Fibroblast of villous mesenchyme (primary cell): ENCODE measurements around the gene COTL1. TPM values are rescaled to one million over a fixed set of nuclear protein-coding genes. Genes with fewer than 3 reads are reported as not detected.
A peak's percentile ranks its signal among the peaks of the same experiment; 100 is the strongest.

Source experiments
- DNase-seq: peaks from one replicate; pipeline ENCODE4 v3.0.0-alpha.2; 2010; ENCODE audit warnings: low read depth
- H3K4me3 ChIP-seq: 2 replicates; pipeline ENCODE4 v1.5.1; 2011; ENCODE audit warnings: low read depth, mild to moderate bottlenecking, low read length
- CTCF ChIP-seq: IDR thresholded peaks from 2 replicates; pipeline ENCODE4 v1.5.1; 2012; ENCODE audit warnings: low read depth, mild to moderate bottlenecking, low read length; ENCODE audit not compliant: insufficient read depth
- total RNA-seq: library from RNA; depleted of rRNA; stranded (reverse); fragments of >200 nt; gene quantifications from 2 replicates; pipeline ENCODE4 v1.2.3, GENCODE V29; 2012

Gene COTL1
- total RNA-seq, 1 donor: 265 TPM

GRCh38 chr16:84535408-84535807 is 82.5 kb downstream of the COTL1 start:
- no peak for TF ChIP-seq CTCF
- no peak overlapping the region for H3K4me3 ChIP-seq
- no peak for DNase-seq

- TF ChIP-seq CTCF: no peak
- no peak for DNase-seq
- H3K4me3 ChIP-seq: no peak overlapping the region
These were observed 83.1 kb downstream of the COTL1 start for GRCh38 chr16:84534815-84535214.

- peak; percentile 25 for DNase-seq
- no peak overlapping the region for H3K4me3 ChIP-seq
- TF ChIP-seq CTCF: no peak
These were observed 84.9 kb downstream of the COTL1 start for GRCh38 chr16:84532855-84533486.

- no peak for TF ChIP-seq CTCF
- DNase-seq: peak; percentile 93
- H3K4me3 ChIP-seq: no peak overlapping the region
These were observed 85.6 kb downstream of the COTL1 start for GRCh38 chr16:84532291-84532724.

- no peak for DNase-seq
- H3K4me3 ChIP-seq: no peak overlapping the region
- no peak for TF ChIP-seq CTCF
These were observed 86.2 kb downstream of the COTL1 start for GRCh38 chr16:84531671-84532111.

- DNase-seq: no peak
- no peak for TF ChIP-seq CTCF
- no peak overlapping the region for H3K4me3 ChIP-seq
These were observed 87.3 kb downstream of the COTL1 start for GRCh38 chr16:84530590-84530989.

GRCh38 chr16:84529607-84530006 is 88.3 kb downstream of the COTL1 start:
- H3K4me3 ChIP-seq: no peak overlapping the region
- no peak for TF ChIP-seq CTCF
- DNase-seq: no peak
